ENCODE results near the gene NFIL3.
"Not testable (repeated sequence)": the region's sequence is repeated elsewhere in the genome, so short reads cannot be mapped to it uniquely, and the experiment has no call there.

The NFIL3 gene

GRCh38 chr9:91393826-91394225 is 29.8 kb downstream of the NFIL3 start:
- no peak for DNase-seq

DNA sequence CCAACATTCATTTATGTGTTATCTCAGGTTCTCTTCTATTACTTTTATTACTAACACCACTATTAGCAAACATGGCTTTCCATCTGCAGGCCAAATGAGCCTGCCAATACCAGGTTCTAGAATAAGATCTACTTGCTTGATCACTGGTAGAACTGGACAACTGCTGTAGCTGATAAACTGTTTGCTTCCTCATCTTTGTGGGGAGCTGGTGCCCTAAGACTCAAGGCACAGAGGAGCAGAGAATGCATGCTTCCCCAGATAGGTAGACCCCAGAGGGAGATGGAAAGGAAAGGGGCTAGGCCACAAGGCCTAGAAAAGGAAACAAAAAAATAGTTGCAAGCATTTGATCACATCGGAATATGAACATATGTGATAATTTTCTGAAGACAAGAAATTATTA is 31.2 kb downstream of the NFIL3 start:
- no peak for DNase-seq

GRCh38 chr9:91391818-91392217 is 31.8 kb downstream of the NFIL3 start:
- DNase-seq: no peak

- DNase-seq: no peak
Observed at GRCh38 chr9:91391412-91391811, 32.2 kb downstream of the NFIL3 start.

- DNase-seq: not testable (repeated sequence)
Observed at GRCh38 chr9:91389686-91390085, 33.9 kb downstream of the NFIL3 start.

GRCh38 chr9:91386765-91387164 is 36.9 kb downstream of the NFIL3 start:
- DNase-seq: no peak

DNA sequence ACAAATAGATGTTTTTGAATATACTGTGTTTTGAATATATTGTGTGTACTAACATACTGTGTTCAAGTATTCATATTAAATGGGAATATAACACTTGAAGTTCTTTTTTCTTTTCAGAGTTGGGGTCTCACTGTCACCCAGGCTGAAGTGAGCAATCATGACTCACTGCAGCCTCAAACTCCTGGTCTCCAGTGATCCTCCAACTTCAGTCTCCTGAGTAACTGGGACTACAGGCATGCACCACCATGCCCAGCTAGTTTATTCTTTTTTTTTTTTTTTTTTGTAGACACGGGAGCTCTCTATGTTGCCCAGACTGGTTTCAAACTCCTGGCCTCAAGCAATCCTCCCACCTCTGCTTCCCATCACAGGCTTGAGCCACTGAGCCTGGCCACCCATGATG is 38.7 kb downstream of the NFIL3 start:
- DNase-seq: no peak

- no peak for DNase-seq
Observed at GRCh38 chr9:91383577-91383976, 40.1 kb downstream of the NFIL3 start.

GRCh38 chr9:91382298-91382697 is 41.3 kb downstream of the NFIL3 start:
- DNase-seq: no peak

DNA sequence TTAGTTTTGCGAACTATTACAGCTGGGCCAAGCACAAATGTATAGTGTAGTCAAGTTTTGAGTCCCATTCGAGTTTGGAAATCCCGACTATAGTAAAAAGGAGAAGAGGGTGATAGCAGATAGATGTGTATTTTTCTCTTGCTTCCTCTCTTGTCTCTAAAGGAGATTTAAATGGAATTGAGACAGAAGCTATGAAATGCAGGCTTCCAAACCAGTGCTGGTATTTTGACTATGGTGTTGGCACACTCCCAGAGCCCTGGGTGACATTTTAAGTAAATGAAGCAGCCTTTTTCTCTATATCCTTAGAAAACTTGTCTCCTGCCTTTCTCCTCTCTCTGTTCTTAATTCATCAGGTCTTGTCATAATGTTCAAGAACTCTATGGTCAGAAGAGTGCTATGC is 44.2 kb downstream of the NFIL3 start:
- DNase-seq: no peak

- DNase-seq: no peak
Observed at GRCh38 chr9:91378695-91379127, 44.9 kb downstream of the NFIL3 start.

DNA sequence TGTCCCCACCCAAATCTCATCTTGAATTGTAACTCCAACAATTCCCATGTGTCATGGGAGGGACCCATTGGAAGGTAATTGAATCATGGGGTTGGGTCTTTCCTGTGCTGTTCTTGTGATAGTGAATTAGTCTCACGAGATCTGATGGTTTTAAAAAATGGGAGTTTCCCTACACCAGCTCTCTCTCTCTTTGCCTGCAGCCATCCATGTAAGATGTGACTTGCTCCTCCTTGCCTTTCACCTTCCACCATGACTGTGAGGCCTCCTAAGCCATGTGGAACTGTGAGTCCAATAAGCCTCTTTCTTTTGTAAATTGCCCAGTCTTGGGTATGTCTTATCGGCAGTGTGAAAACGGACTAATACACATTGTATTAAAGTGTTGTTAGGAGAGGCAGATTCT is 45.6 kb downstream of the NFIL3 start:
- not testable (repeated sequence) for DNase-seq

DNA sequence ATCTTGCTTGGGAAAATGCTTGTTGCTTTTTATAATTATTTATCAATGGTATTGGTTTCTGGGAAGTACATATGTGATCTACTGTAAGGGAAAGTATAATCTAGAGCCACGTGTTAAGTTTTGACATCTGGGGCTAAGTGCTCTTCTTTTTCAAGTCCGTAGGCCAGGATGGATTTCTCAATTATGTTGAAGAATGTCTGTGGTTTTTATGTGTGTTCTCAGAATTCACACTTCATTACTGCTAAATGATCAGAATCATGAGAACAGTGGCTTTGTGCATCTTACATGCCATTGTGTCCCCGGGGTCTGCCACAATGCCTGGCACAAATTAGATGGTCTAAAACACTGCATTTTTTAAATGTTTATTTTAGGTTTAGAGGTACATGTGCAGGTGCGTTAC is 47.4 kb downstream of the NFIL3 start:
- DNase-seq: no peak

GRCh38 chr9:91374939-91375338 is 48.7 kb downstream of the NFIL3 start:
- DNase-seq: no peak

DNA sequence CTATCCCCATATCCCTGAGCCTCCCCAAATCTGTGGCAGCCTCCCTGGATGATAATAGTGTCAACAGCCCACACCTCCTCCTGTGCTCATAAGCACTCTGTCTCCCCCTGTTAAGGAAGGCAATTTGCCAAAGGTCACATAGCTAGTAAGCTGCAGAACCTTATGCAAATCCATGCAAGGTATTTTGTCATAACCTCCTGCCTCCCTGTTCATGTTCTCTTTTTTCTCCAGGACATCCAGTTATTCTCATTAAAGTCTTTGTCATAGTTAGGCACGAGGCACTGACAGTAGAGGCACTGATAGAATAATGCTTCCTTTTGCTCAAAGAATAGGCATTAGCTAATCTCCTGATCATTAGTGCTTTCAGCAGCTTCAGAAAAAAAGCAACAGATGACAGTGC is 51.7 kb downstream of the NFIL3 start:
- no peak for DNase-seq

DNA sequence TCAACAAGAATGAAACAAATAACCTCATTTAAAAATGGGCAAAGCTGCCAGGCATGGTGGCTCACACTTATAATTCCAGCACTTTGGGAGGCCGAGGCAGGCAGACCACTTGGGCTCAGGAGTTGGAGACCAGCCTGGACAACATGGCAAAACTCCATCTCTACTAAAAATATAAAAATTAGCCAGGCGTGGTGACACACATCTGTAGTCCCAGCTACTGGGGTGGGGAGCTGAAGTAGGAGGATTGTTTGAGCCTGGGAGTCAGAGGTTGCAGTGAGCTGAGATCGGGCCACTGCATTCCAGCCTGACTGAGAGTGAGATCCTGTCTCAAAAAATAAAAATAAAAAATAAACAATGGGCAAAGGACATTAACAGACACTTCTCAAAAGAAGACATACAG is 53.6 kb downstream of the NFIL3 start:
- not testable (repeated sequence) for DNase-seq

GRCh38 chr9:91364702-91365101 is 58.9 kb downstream of the NFIL3 start:
- DNase-seq: no peak

GRCh38 chr9:91364005-91364404 is 59.6 kb downstream of the NFIL3 start:
- DNase-seq: no peak

GRCh38 chr9:91362051-91362611 is 61.5 kb downstream of the NFIL3 start:
- no peak for DNase-seq

DNA sequence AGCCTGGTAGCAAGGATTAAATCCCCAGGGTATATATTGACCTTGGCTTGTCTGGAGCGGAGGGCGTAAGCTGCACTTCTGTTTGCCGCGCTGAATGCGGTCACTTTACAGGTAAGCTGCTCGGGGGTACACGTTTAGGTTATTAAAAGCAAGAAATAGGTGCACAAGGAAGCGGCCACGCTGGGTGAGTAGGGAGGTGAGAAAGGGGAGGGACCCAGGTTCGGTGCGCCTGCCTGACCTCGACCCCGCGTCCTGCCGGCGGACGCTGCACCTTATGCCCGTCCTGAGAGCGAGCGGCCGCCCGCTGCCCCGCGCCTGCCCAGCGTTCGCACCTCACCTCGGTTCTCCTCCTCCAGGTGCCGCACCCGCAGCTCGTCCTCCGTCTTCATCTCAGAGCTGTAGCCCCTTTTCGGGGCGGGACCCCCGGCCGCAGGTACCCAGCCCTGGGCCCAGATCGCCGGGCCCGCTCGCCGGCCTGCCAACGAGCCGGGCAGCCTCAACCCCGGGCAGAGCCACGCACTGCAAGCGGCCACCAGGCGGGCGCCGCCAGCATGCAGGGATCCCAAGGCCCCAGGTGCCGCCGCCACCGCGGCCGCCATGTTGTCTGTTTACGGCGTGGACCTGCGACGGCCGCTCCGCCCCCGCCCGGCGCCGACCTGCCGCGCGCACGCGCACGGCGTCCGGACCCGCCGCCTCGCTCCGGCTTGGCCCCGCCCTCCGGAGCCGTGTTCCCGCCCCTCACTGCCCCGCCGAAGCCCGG is 62.2 kb downstream of the NFIL3 start, which contains the start of gene AUH:
TSS of gene AUH (minus strand) at position 628 of the 760 bp plus-strand sequence. CDS start at position 599, 29 bp downstream.
- peak; percentile 87 for DNase-seq

DNA sequence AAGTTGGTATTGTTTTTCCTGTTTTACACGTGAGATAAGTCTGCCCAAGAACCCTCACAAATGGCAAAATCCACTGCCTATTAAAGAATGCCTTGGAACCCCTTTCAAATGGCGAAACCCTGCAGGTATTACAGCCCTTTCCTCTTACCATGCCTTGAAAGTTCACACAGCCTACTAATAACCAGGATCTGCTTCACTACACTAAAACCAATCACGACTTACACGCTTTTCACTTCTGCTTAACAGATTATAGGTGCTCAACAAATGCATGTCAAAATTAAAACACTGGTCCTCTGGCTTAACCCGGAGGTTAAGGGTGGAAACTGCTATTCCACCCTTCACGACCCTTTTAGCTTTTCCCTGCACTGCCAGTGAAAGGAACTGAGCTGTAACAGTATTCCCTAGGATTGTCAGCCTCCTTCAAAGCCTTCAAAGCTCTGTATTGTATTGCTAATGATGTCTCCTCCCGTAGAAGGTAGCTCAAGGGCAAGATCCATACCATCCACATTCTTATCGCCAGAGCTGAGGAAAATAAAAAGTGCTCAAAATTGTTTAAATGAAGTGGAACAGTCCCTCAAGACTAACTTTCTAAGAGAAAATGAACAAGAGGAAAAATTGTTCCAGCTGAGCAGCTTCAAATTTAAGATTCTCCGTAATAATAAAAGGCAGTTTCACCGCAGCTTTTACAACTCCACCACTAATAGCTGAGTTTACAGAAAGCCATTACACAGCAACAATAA is 62.9 kb downstream of the NFIL3 start:
- no peak for DNase-seq

- DNase-seq: no peak
Observed at GRCh38 chr9:91359734-91360470, 63.7 kb downstream of the NFIL3 start.

DNA sequence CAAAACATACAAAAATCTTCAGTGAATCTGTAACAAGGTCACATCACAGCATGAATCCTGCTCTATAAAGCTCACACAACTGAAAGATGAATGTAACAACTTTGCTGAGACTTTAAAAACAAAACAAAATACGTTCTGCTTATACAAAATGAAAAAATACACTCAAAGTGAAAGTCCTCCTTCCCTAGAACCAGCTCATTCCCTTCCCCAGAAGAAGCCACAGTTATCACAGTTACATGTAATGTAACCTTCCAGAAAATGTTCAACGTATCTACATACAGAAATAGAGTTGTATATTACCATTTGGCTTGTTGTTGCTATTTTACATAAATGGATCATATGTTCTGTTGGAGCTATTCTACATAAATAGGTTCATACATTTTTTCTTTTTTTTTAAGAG is 64.5 kb downstream of the NFIL3 start:
- DNase-seq: no peak
